ENCODE data around the gene C2orf74. TPM values are rescaled to one million over a fixed set of nuclear protein-coding genes. Genes with fewer than 3 reads are reported as not detected.
A peak's percentile ranks its signal among the peaks of the same experiment; 100 is the strongest.
"Not testable (repeated sequence)": the region's sequence is repeated elsewhere in the genome, so short reads cannot be mapped to it uniquely, and the experiment has no call there.

The C2orf74 gene
- total RNA-seq, 1 donor from 2014 or later: 10.0 TPM

DNA sequence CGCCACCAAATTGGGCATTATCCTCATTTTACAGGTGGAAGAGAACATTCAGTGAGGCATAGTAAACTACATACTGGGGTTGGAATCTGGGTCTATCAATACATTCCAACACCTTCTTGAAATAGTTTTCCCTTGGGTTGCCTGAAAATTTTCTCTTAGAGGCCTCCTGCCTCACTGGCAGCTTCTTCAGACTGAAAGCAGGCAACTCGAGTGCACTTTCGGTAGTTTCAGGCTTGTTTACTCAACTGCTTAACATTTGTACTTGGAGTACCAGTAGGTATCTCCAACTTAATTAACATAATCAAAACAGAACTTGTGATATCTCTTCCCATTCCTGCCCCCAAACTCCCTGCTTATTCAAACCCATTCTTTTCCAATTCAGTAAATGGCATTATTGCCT lies 36.2 kb upstream of the C2orf74 start:
- no peak overlapping the region for H3K4me3 Mint-ChIP-seq (ENCODE audit: low read depth)
- no peak for DNase-seq (ENCODE audit: low spot score, unreplicated experiment)
- H3K27ac Mint-ChIP-seq: no peak overlapping the region
- peaks cover 11% of the 10 kb centered on the region for H3K36me3 Mint-ChIP-seq (ENCODE audit: insufficient read depth)
- no peaks in the 10 kb centered on the region for H3K27me3 Mint-ChIP-seq
- TF ChIP-seq, protein P1, sequence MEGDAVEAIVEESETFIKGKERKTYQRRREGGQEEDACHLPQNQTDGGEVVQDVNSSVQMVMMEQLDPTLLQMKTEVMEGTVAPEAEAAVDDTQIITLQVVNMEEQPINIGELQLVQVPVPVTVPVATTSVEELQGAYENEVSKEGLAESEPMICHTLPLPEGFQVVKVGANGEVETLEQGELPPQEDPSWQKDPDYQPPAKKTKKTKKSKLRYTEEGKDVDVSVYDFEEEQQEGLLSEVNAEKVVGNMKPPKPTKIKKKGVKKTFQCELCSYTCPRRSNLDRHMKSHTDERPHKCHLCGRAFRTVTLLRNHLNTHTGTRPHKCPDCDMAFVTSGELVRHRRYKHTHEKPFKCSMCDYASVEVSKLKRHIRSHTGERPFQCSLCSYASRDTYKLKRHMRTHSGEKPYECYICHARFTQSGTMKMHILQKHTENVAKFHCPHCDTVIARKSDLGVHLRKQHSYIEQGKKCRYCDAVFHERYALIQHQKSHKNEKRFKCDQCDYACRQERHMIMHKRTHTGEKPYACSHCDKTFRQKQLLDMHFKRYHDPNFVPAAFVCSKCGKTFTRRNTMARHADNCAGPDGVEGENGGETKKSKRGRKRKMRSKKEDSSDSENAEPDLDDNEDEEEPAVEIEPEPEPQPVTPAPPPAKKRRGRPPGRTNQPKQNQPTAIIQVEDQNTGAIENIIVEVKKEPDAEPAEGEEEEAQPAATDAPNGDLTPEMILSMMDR (IDR thresholded peaks at IDR 0.05; ENCODE audit: unreplicated experiment): no peak
- H3K9me3 Mint-ChIP-seq (ENCODE audit: low read depth): peaks cover 4% of the 10 kb centered on the region
- no peaks in the 10 kb centered on the region for H3K4me1 Mint-ChIP-seq (ENCODE audit: low read depth)

DNA sequence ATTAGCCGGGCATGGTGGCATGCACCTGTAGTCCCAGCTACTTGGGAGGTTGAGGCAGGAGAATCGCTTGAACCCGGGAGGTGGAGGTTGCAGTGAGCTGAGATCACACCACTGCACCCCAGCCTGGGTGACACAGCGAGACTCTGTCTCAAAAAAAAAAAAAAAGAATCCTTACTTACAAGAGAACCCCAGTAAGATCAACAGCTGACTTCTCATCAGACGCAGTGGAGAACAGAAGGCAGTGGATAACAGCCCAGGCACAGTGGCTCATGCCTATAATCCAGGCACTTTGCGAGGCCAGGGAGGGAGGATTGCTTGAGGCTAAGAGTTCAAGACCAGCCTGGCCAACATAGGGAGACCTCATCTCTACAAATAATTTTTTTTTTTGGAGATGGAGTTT lies 33.9 kb upstream of the C2orf74 start:
- not testable (repeated sequence) for H3K27ac Mint-ChIP-seq; H3K27me3 Mint-ChIP-seq; DNase-seq (ENCODE audit: low spot score, unreplicated experiment); H3K4me1 Mint-ChIP-seq (ENCODE audit: low read depth); H3K4me3 Mint-ChIP-seq (ENCODE audit: low read depth); H3K36me3 Mint-ChIP-seq (ENCODE audit: insufficient read depth); H3K9me3 Mint-ChIP-seq (ENCODE audit: low read depth)

DNA sequence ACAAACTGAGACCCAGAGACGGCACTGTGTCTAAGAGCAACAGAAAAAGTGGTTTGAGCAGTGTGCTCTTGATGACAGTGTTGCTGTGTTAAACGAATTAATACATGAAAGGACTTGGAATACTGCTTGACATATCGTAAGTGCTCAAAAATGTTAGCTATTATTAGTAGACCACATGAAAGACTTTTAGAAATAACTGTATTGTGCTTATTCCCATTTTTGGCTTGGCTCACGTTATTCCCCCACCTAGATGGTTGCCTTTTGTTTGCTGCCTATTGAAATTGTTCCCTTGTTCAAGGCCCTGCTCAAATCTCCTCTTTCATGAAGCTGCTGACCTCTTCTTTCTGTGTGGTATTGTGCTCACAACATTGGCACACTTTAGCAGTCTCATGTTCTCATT lies 27.8 kb upstream of the C2orf74 start:
- no peak for DNase-seq (ENCODE audit: low spot score, unreplicated experiment)
- H3K27ac Mint-ChIP-seq: peak overlapping the region; percentile 28
- H3K27me3 Mint-ChIP-seq: peaks cover 5% of the 10 kb centered on the region
- H3K4me1 Mint-ChIP-seq (ENCODE audit: low read depth): no peaks in the 10 kb centered on the region
- H3K4me3 Mint-ChIP-seq (ENCODE audit: low read depth): no peak overlapping the region
- no peaks in the 10 kb centered on the region for H3K9me3 Mint-ChIP-seq (ENCODE audit: low read depth)
- TF ChIP-seq, protein P1 (IDR thresholded peaks at IDR 0.05; ENCODE audit: unreplicated experiment): no peak
- H3K36me3 Mint-ChIP-seq (ENCODE audit: insufficient read depth): no peaks in the 10 kb centered on the region

DNA sequence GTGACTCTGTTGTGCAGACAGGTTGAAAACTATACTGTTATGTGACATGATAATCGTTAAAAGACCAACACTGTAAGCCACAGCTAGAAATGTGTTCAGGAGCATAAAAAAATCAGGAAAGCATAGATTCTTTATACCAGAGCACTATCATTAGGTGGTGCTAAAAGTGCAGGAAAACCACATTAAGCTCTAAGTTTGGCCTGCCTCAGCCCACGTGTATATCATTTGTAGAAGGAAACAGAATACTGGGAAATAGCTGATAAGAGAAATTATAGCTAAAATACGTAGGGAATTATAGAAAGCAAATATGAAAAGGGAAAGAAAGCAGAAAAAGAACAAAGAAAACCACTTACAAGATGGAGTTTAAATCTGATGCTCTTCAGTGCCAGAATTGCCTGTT lies 26.5 kb upstream of the C2orf74 start:
- Mint-ChIP-seq H3K9me3 (ENCODE audit: low read depth) (no peaks in the 10 kb centered on the region), H3K4me3 (ENCODE audit: low read depth) (no peak overlapping the region), H3K4me1 (ENCODE audit: low read depth) (no peaks in the 10 kb centered on the region)

DNA sequence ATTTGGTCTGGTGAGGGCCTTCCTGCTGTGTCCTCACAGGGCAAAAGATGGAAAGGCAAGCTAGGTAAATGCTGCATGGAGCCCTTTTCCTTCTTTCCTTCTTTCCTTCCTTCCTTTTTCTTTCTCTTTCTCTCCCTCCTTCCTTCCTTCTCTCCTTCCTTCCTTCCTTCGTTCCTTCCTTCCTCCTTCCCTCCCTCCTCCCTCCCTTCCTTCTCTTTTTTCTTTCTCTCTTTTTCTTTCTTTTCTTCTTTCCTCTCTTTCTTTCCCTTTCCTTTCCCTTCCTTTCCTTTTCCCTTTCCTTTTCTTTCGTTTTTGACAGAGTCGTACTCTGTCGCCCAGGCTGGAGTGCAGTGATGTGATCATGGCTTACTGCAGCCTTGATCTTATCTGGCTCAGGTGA lies 23.1 kb upstream of the C2orf74 start:
- H3K36me3 Mint-ChIP-seq (ENCODE audit: insufficient read depth): no peaks in the 10 kb centered on the region
- no peak for DNase-seq (ENCODE audit: low spot score, unreplicated experiment)
- no peaks in the 10 kb centered on the region for H3K9me3 Mint-ChIP-seq (ENCODE audit: low read depth)
- no peaks in the 10 kb centered on the region for H3K4me1 Mint-ChIP-seq (ENCODE audit: low read depth)
- H3K27me3 Mint-ChIP-seq: peaks cover 5% of the 10 kb centered on the region
- TF ChIP-seq, protein P1 (IDR thresholded peaks at IDR 0.05; ENCODE audit: unreplicated experiment): no peak
- no peak overlapping the region for H3K4me3 Mint-ChIP-seq (ENCODE audit: low read depth)
- H3K27ac Mint-ChIP-seq: no peak overlapping the region

More for the DNA sequence above, 26.5 kb upstream of the C2orf74 start:
- H3K36me3 Mint-ChIP-seq (ENCODE audit: insufficient read depth): no peaks in the 10 kb centered on the region
- peaks cover 5% of the 10 kb centered on the region for H3K27me3 Mint-ChIP-seq
- no peak for DNase-seq (ENCODE audit: low spot score, unreplicated experiment)
- TF ChIP-seq, protein P1 (IDR thresholded peaks at IDR 0.05; ENCODE audit: unreplicated experiment): no peak
- no peak overlapping the region for H3K27ac Mint-ChIP-seq

DNA sequence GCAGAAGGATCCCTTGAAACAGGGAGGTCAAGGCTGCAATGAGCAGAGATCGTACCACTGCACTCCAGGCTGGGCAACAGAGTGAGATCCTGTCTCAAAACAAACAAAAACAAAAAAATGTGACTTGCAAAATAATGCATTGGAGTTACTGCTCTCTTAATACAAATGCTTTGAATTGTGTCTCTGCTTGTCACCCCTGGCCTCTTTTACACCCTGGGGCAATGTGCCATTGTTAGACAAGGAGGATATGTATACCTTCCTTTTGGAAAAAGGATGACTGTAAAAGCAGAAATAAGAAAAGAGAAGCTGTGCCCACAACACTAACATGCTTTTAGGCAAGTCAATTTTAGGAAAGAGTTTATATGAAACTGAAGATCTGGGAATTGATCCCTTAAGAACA lies 20.8 kb upstream of the C2orf74 start:
- H3K27ac Mint-ChIP-seq: no peak overlapping the region
- H3K4me1 Mint-ChIP-seq (ENCODE audit: low read depth): peaks cover 2% of the 10 kb centered on the region
- peaks cover 5% of the 10 kb centered on the region for H3K27me3 Mint-ChIP-seq
- TF ChIP-seq, protein P1 (IDR thresholded peaks at IDR 0.05; ENCODE audit: unreplicated experiment): no peak
- H3K4me3 Mint-ChIP-seq (ENCODE audit: low read depth): no peak overlapping the region
- DNase-seq (ENCODE audit: low spot score, unreplicated experiment): no peak
- peaks cover 4% of the 10 kb centered on the region for H3K36me3 Mint-ChIP-seq (ENCODE audit: insufficient read depth)
- no peaks in the 10 kb centered on the region for H3K9me3 Mint-ChIP-seq (ENCODE audit: low read depth)

Data from progenitor cell of endocrine pancreas (in vitro differentiated cells).